GM20000 (cell line): Measurements from ENCODE around the gene KCNMA1.

Source experiments
- DNase-seq: peaks from one replicate; pipeline ENCODE4 v3.0.0; 2012; ENCODE audit warnings: low spot score
- CTCF ChIP-seq: IDR thresholded peaks from 2 replicates; pipeline ENCODE4 v1.5.1; 2012; ENCODE audit warnings: mild to moderate bottlenecking, control low read depth; ENCODE audit errors: extremely low read depth, missing control alignments

Gene KCNMA1

GRCh38 chr10:77421591-77421990 is 216.0 kb downstream of the KCNMA1 start:
- DNase-seq, result no peak
- no peak for TF ChIP-seq CTCF

- no peak for DNase-seq
- no peak for TF ChIP-seq CTCF
Observed at GRCh38 chr10:77420947-77421523, 216.6 kb downstream of the KCNMA1 start.

GRCh38 chr10:77419979-77420378 is 217.6 kb downstream of the KCNMA1 start:
- no peak for TF ChIP-seq CTCF
- no peak for DNase-seq

GRCh38 chr10:77419056-77419455 is 218.6 kb downstream of the KCNMA1 start:
- TF ChIP-seq CTCF, result no peak
- DNase-seq, result no peak

GRCh38 chr10:77417806-77418640 is 219.6 kb downstream of the KCNMA1 start:
- no peak for TF ChIP-seq CTCF
- no peak for DNase-seq

GRCh38 chr10:77417359-77417758 is 220.2 kb downstream of the KCNMA1 start:
- DNase-seq, result no peak
- TF ChIP-seq CTCF, result no peak

GRCh38 chr10:77416311-77417135 is 221.1 kb downstream of the KCNMA1 start:
- no peak for TF ChIP-seq CTCF

More at GRCh38 chr10:77416311-77417135, 221.1 kb downstream of the KCNMA1 start:
- no peak for DNase-seq
